ENCODE measurements around the gene CFL1.
"Not testable (repeated sequence)": the region's sequence is repeated elsewhere in the genome, so short reads cannot be mapped to it uniquely, and the experiment has no call there.

Gene CFL1

GRCh38 chr11:65857853-65858680, at the start of gene CFL1:
Gene CFL1, minus strand, starts transcription at chr11:65858180. Its CDS starts 81 bp downstream, at chr11:65858099.
- DNase-seq (ENCODE audit: low read depth, low spot score) = peak; percentile 99

GRCh38 chr11:65906602-65907001, 48.6 kb upstream of the CFL1 start:
- no peak for DNase-seq (ENCODE audit: low read depth, low spot score)

GRCh38 chr11:65903715-65904114, 45.7 kb upstream of the CFL1 start:
- no peak for DNase-seq (ENCODE audit: low read depth, low spot score)

- DNase-seq (ENCODE audit: low read depth, low spot score) = peak; percentile 78
These were observed 45.1 kb upstream of the CFL1 start for GRCh38 chr11:65903068-65903481.

- DNase-seq (ENCODE audit: low read depth, low spot score) = no peak
These were observed 42.9 kb upstream of the CFL1 start for GRCh38 chr11:65900899-65901180.

GRCh38 chr11:65900125-65900898, 42.3 kb upstream of the CFL1 start, which contains the start of gene FOSL1:
Gene FOSL1, minus strand, starts transcription at chr11:65900388. Its CDS starts 49 bp downstream, at chr11:65900339.
- peak; percentile 90 for DNase-seq (ENCODE audit: low read depth, low spot score)

GRCh38 chr11:65899356-65900124, 41.6 kb upstream of the CFL1 start:
- peak; percentile 70 for DNase-seq (ENCODE audit: low read depth, low spot score)

- DNase-seq (ENCODE audit: low read depth, low spot score) = no peak
These were observed 40.8 kb upstream of the CFL1 start for GRCh38 chr11:65898656-65899355.

GRCh38 chr11:65897020-65897471, 39.1 kb upstream of the CFL1 start:
- DNase-seq (ENCODE audit: low read depth, low spot score) = no peak

- DNase-seq (ENCODE audit: low read depth, low spot score) = no peak
These were observed 38.3 kb upstream of the CFL1 start for GRCh38 chr11:65896034-65896999.

GRCh38 chr11:65895482-65895981, 37.6 kb upstream of the CFL1 start:
- no peak for DNase-seq (ENCODE audit: low read depth, low spot score)

- DNase-seq (ENCODE audit: low read depth, low spot score) = no peak
These were observed 36.1 kb upstream of the CFL1 start for GRCh38 chr11:65894034-65894591.

- DNase-seq (ENCODE audit: low read depth, low spot score) = no peak
These were observed 34.8 kb upstream of the CFL1 start for GRCh38 chr11:65892661-65893317.

- not testable (repeated sequence) for DNase-seq (ENCODE audit: low read depth, low spot score)
These were observed 34.2 kb upstream of the CFL1 start for GRCh38 chr11:65892137-65892540.

GRCh38 chr11:65891219-65892136, 33.5 kb upstream of the CFL1 start:
- no peak for DNase-seq (ENCODE audit: low read depth, low spot score)

GRCh38 chr11:65890324-65891218, 32.6 kb upstream of the CFL1 start, which contains the start of gene CCDC85B:
Gene CCDC85B, plus strand, starts transcription at chr11:65890673. Its CDS starts 111 bp downstream, at chr11:65890784.
- peak; percentile 96 for DNase-seq (ENCODE audit: low read depth, low spot score)
